IMR-90 (cell line): ENCODE results near the gene ITGB5.

Experiments used
- CEBPB ChIP-seq: IDR thresholded peaks from 2 replicates; pipeline ENCODE4 v1.6.1; 2012; ENCODE audit warnings: low read depth, low read length, improper control_type of control experiment
- POLR2A ChIP-seq: IDR thresholded peaks from 2 replicates; pipeline ENCODE4 v1.6.1; 2012; ENCODE audit warnings: mild to moderate bottlenecking, low read depth, low read length
- RAD21 ChIP-seq: IDR thresholded peaks from 2 replicates; pipeline ENCODE4 v1.6.1; 2012; ENCODE audit warnings: low read length, improper control_type of control experiment
- SMC3 ChIP-seq: fragments of 150-350 bp; IDR thresholded peaks from 2 replicates; pipeline ENCODE4 v1.6.1; 2016; ENCODE audit warnings: low read depth, mild to moderate bottlenecking, antibody characterized with exemption, low read length, moderate library complexity
- TF ChIP-seq, protein P1 (sequence below): conservative IDR thresholded peaks from 2 replicates; pipeline ENCODE4 v1.5.1; 2012; ENCODE audit warnings: mild to moderate bottlenecking, low read depth, low read length, improper control_type of control experiment
- TF ChIP-seq, protein P2 (sequence below): fragments of 150-350 bp; IDR thresholded peaks from 2 replicates; pipeline ENCODE4 v1.6.1; 2016; ENCODE audit warnings: low read depth, mild to moderate bottlenecking, low read length, moderate library complexity, borderline replicate concordance

DNA sequence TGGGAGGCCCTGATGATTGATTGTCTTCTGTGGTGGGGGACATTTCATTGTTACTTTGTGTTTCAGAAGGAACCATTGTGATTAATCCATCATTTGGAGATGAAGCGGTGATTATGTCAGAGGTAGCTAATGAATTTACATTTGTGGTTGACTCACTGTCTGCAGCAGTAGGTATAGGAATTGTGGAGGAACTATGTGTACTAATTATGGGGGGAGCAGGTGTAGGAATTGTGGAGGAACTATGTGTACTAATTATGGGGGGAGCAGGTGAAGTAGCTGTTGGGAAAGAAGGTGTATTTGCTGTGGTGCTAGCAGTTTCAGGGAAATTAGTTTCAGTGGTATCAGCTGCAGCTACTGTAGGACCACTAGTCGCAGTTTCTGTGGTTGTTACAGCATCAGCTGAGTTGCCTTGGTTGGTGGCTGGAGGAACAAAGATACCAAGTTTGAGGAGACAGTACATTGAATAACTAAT lies 40.4 kb upstream of the ITGB5 start:
- TF ChIP-seq, protein P1, sequence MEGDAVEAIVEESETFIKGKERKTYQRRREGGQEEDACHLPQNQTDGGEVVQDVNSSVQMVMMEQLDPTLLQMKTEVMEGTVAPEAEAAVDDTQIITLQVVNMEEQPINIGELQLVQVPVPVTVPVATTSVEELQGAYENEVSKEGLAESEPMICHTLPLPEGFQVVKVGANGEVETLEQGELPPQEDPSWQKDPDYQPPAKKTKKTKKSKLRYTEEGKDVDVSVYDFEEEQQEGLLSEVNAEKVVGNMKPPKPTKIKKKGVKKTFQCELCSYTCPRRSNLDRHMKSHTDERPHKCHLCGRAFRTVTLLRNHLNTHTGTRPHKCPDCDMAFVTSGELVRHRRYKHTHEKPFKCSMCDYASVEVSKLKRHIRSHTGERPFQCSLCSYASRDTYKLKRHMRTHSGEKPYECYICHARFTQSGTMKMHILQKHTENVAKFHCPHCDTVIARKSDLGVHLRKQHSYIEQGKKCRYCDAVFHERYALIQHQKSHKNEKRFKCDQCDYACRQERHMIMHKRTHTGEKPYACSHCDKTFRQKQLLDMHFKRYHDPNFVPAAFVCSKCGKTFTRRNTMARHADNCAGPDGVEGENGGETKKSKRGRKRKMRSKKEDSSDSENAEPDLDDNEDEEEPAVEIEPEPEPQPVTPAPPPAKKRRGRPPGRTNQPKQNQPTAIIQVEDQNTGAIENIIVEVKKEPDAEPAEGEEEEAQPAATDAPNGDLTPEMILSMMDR: no peak
- no peak for TF ChIP-seq POLR2A
- no peak for TF ChIP-seq RAD21
- TF ChIP-seq SMC3: no peak
- TF ChIP-seq, protein P2, sequence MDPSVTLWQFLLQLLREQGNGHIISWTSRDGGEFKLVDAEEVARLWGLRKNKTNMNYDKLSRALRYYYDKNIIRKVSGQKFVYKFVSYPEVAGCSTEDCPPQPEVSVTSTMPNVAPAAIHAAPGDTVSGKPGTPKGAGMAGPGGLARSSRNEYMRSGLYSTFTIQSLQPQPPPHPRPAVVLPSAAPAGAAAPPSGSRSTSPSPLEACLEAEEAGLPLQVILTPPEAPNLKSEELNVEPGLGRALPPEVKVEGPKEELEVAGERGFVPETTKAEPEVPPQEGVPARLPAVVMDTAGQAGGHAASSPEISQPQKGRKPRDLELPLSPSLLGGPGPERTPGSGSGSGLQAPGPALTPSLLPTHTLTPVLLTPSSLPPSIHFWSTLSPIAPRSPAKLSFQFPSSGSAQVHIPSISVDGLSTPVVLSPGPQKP: no peak
- TF ChIP-seq CEBPB: no peak
